Endodermal cell (in vitro differentiated cells): ENCODE results near the gene CCDC112. TPM values are rescaled to one million over a fixed set of nuclear protein-coding genes. Genes with fewer than 3 reads are reported as not detected.

Source experiments
- DNase-seq: peaks from one replicate; pipeline ENCODE4 v3.0.0-alpha.2; 2017
- H3K27ac ChIP-seq: 2 replicates; pipeline ENCODE4 v1.5.1; 2013; ENCODE audit warnings: mild to moderate bottlenecking, low read depth, low read length, moderate library complexity
- H3K27me3 ChIP-seq: 2 replicates; pipeline ENCODE4 v1.6.1; 2013; ENCODE audit warnings: mild to moderate bottlenecking, low read length, moderate library complexity; ENCODE audit not compliant: insufficient read depth, control insufficient read depth, poor library complexity, severe bottlenecking
- H3K36me3 ChIP-seq: 2 replicates; pipeline ENCODE4 v1.7.0; 2013; ENCODE audit warnings: mild to moderate bottlenecking, low read length, moderate library complexity; ENCODE audit not compliant: control insufficient read depth, insufficient read depth
- H3K4me1 ChIP-seq: one replicate; pipeline ENCODE4 v1.7.0; 2013; ENCODE audit warnings: low read length; ENCODE audit not compliant: control insufficient read depth, insufficient read depth
- H3K4me3 ChIP-seq: 2 replicates; pipeline ENCODE4 v1.5.1; 2013; ENCODE audit warnings: mild to moderate bottlenecking, low read length, moderate library complexity
- H3K9ac ChIP-seq: 2 replicates; pipeline ENCODE4 v1.6.1; 2013; ENCODE audit warnings: mild to moderate bottlenecking, low read length, moderate library complexity; ENCODE audit not compliant: poor library complexity, severe bottlenecking; ENCODE audit errors: extremely low read depth
- H3K9me3 ChIP-seq: 2 replicates; pipeline ENCODE4 v1.6.1; 2013; ENCODE audit warnings: mild to moderate bottlenecking, low read length, moderate library complexity; ENCODE audit not compliant: control insufficient read depth
- H3K27ac Mint-ChIP-seq: 2 replicates; pipeline ENCODE4 v1.8.0; 2020; ENCODE audit warnings: mixed read lengths
- H3K27me3 Mint-ChIP-seq: 2 replicates; pipeline ENCODE4 v1.8.0; 2021; ENCODE audit warnings: mild to moderate bottlenecking, mixed read lengths; ENCODE audit not compliant: insufficient read depth
- H3K36me3 Mint-ChIP-seq: 2 replicates; pipeline ENCODE4 v1.8.0; 2020; ENCODE audit warnings: low read depth, mixed read lengths
- H3K4me1 Mint-ChIP-seq: 2 replicates; pipeline ENCODE4 v1.8.0; 2020; ENCODE audit warnings: mixed read lengths
- H3K4me3 Mint-ChIP-seq: 2 replicates; pipeline ENCODE4 v1.8.0; 2020; ENCODE audit warnings: mild to moderate bottlenecking, moderate library complexity, mixed read lengths
- H3K9me3 Mint-ChIP-seq: 2 replicates; pipeline ENCODE4 v1.8.0; 2020; ENCODE audit warnings: mild to moderate bottlenecking, mixed read lengths
- WGBS, 2 experiments: methylation state at CpG; one replicate each; pipeline versions ENCODE4 v1.1.5 to v1.1.7; 2013; ENCODE audit warnings: missing lambda C conversion rate in 2 of 2, mixed read lengths in 1 of 2; ENCODE audit not compliant: insufficient coverage in 1 of 2, insufficient read length in 1 of 2; 5-methylcytosine and 5-hydroxymethylcytosine counted together
- total RNA-seq, 2 donors: library from RNA; stranded (reverse); fragmentation: NEBNext Ultra II Directional in 1 of 2; extraction: Animal tissue kit (Norgen Biotek cat#: 25700) in 1 of 2; gene quantifications; 2 replicates in 1 of 2; 3 replicates in 1 of 2; pipeline ENCODE4 v1.2.1, GENCODE V29; 2021
- TF ChIP-seq, protein P1 (sequence below): fragments of 200-600 bp; sonication (generic); conservative IDR thresholded peaks from 2 replicates; pipeline ENCODE4 v1.5.0; 2021; ENCODE audit warnings: antibody characterized with exemption, mild to moderate bottlenecking

CCDC112 gene
- total RNA-seq, 2 donors from 2014 or later: 6.8 to 7.3 TPM

DNA sequence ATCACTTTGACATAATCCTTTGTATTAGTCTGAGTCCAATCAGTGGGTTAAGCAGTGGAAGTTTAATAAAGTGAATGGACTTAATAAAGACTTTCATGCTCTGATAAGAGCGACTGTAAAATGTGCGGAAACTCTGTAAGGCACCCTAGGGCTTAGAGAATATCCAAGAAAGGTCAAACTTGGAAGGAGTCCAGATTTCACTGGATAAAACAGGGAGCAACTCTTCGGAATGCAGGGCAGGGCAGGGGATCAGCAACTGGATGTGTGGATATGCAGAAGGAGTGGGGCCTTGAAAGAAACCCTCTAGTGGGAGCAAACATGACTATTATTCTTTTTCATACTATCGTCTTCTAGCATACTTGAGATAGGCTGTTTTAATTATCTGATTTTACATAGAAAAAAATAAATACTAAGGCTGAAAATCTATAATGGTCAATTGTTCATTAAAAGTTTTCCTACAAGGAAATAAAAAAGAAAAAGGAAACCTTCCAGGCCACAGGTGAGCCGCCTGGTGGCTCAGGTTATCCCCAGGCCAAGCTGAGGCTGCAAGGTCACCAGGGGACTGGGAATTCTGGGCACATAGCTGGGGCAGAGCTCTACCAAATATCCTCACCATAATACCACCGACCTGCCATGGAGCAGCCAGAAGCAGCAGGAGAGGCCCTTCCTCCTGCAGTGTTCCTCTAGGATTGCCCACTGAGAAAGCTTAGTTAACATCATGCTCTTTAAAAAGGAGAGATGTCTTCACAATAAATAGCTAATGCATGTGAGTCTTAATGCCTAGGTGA is 46.3 kb upstream of the CCDC112 start:
- Mint-ChIP-seq H3K4me1 (no peaks in the 10 kb centered on the region), H3K4me3 (no peak overlapping the region), H3K9me3 (no peaks in the 10 kb centered on the region), H3K36me3 (no peaks in the 10 kb centered on the region), H3K27ac (no peak overlapping the region), H3K27me3 (no peaks in the 10 kb centered on the region)
- WGBS, 2 experiments: 86 to 100% methylated on average over 3 to 5 of the region's 6 CpGs
- H3K9ac ChIP-seq: no peak overlapping the region
- H3K4me1 ChIP-seq: no peaks in the 10 kb centered on the region
- no peaks in the 10 kb centered on the region for H3K27me3 ChIP-seq
- TF ChIP-seq, protein P1, sequence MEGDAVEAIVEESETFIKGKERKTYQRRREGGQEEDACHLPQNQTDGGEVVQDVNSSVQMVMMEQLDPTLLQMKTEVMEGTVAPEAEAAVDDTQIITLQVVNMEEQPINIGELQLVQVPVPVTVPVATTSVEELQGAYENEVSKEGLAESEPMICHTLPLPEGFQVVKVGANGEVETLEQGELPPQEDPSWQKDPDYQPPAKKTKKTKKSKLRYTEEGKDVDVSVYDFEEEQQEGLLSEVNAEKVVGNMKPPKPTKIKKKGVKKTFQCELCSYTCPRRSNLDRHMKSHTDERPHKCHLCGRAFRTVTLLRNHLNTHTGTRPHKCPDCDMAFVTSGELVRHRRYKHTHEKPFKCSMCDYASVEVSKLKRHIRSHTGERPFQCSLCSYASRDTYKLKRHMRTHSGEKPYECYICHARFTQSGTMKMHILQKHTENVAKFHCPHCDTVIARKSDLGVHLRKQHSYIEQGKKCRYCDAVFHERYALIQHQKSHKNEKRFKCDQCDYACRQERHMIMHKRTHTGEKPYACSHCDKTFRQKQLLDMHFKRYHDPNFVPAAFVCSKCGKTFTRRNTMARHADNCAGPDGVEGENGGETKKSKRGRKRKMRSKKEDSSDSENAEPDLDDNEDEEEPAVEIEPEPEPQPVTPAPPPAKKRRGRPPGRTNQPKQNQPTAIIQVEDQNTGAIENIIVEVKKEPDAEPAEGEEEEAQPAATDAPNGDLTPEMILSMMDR: no peak
- H3K36me3 ChIP-seq: no peaks in the 10 kb centered on the region
- H3K4me3 ChIP-seq: no peak overlapping the region
- H3K27ac ChIP-seq: no peak overlapping the region
- no peaks in the 10 kb centered on the region for H3K9me3 ChIP-seq
- no peak for DNase-seq

DNA sequence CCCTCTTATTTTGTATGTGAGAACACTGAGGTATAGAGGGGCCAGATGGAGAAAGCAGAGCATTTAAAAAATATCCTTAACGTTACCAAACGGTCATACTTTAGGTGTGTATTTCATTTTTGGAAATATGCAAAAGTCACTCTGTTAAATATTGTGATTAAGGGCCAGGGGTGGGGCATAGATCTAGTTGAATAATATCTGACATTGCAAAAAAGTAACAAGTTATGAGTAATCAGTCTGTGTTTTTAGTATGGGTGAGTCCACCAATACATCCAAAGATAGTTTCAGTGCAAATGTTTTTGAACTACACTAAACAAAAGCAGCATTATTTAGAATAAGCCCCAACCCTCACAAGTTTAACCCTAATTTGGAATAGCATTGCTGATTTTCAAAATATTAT is 45.3 kb upstream of the CCDC112 start:
- no peaks in the 10 kb centered on the region for H3K36me3 Mint-ChIP-seq
- H3K27ac ChIP-seq: no peak overlapping the region
- no peaks in the 10 kb centered on the region for H3K9me3 ChIP-seq
- no peaks in the 10 kb centered on the region for H3K4me1 Mint-ChIP-seq
- H3K9me3 Mint-ChIP-seq: no peaks in the 10 kb centered on the region
- H3K4me1 ChIP-seq: no peaks in the 10 kb centered on the region
- TF ChIP-seq, protein P1: no peak
- 92 to 93% methylated on average over 2 of the region's 2 CpGs for WGBS, 2 experiments
- no peaks in the 10 kb centered on the region for H3K36me3 ChIP-seq
- no peak overlapping the region for H3K4me3 Mint-ChIP-seq
- no peak overlapping the region for H3K4me3 ChIP-seq
- no peak overlapping the region for H3K27ac Mint-ChIP-seq
- no peak overlapping the region for H3K9ac ChIP-seq
- H3K27me3 ChIP-seq: no peaks in the 10 kb centered on the region
- DNase-seq: no peak
- H3K27me3 Mint-ChIP-seq: no peaks in the 10 kb centered on the region

DNA sequence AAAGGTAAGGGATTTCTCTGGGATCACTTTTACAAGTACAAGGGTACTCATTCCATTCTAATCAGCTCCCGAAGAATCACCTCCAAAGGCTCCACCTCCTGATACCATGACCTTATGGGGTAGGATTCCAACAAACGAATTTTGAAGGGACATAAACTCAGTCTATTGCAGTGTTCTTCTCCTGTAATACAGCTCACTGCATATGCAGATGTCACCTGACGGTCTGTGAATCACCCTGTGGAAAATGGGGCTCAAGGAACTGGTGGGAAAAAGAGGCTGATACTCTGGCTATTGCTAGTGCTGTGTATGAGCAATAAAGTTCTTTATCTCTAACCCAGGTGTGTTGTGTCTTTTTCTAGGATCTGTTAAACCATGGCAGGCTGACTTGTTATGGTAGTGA is 42.4 kb upstream of the CCDC112 start:
- no peak overlapping the region for H3K27ac ChIP-seq
- Mint-ChIP-seq H3K9me3 (no peaks in the 10 kb centered on the region), H3K4me3 (no peak overlapping the region), H3K27me3 (no peaks in the 10 kb centered on the region), H3K4me1 (no peaks in the 10 kb centered on the region), H3K36me3 (no peaks in the 10 kb centered on the region), H3K27ac (no peak overlapping the region)
- no peak overlapping the region for H3K4me3 ChIP-seq
- H3K36me3 ChIP-seq: no peaks in the 10 kb centered on the region
- H3K9me3 ChIP-seq: no peaks in the 10 kb centered on the region
- TF ChIP-seq, protein P1: no peak
- no peak for DNase-seq
- no peaks in the 10 kb centered on the region for H3K4me1 ChIP-seq
- H3K27me3 ChIP-seq: no peaks in the 10 kb centered on the region
- 76 to 86% methylated on average over 2 to 3 of the region's 3 CpGs for WGBS, 2 experiments
- H3K9ac ChIP-seq: no peak overlapping the region
